ENCODE results near the gene TNFSF12.

- TF ChIP-seq POLR2A (IDR thresholded peaks at IDR 0.05) (no peak), CTCF (IDR thresholded peaks at IDR 0.05) (peak; percentile 81 to 89 (median 87))
These were observed 40.5 kb downstream of the TNFSF12 start for GRCh38 chr17:7589204-7589868.

Data from testis (tissue), 2 donors.